Stimulated activated CD4-positive, alpha-beta T cell treated with anti-CD3 and anti-CD28 coated beads, TNF-alpha, amount 100 ng/mL, for 4 hours (primary cell): ENCODE results near the gene ESF1.
"Not testable (repeated sequence)": the region's sequence is repeated elsewhere in the genome, so short reads cannot be mapped to it uniquely, and the experiment has no call there.

ENCODE experiments used
- DNase-seq, 3 experiments: peaks; one replicate each; pipeline ENCODE4 v3.0.0-alpha.2; 2020; ENCODE audit warnings: low read depth in 3 of 3

ESF1 gene

GRCh38 chr20:13790708-13791107 lies 6.0 kb upstream of the ESF1 start:
- DNase-seq = no peak

GRCh38 chr20:13788167-13788834 lies 3.6 kb upstream of the ESF1 start:
- DNase-seq = peak in 1 of 3 experiments; percentile 11

- DNase-seq = no peak
These were observed 1.6 kb upstream of the ESF1 start for GRCh38 chr20:13786143-13786828.

GRCh38 chr20:13784271-13784892 lies 337 bp downstream of the ESF1 start:
- DNase-seq = no peak

- no peak for DNase-seq
These were observed 1.2 kb downstream of the ESF1 start for GRCh38 chr20:13783528-13783927.

GRCh38 chr20:13778827-13779226 lies 5.9 kb downstream of the ESF1 start:
- no peak for DNase-seq

GRCh38 chr20:13777171-13777601 lies 7.5 kb downstream of the ESF1 start:
- DNase-seq = no peak

- DNase-seq = no peak
These were observed 8.9 kb downstream of the ESF1 start for GRCh38 chr20:13775867-13776266.

GRCh38 chr20:13772529-13772928 lies 12.2 kb downstream of the ESF1 start:
- no peak for DNase-seq

GRCh38 chr20:13771853-13772453 lies 12.8 kb downstream of the ESF1 start:
- DNase-seq = no peak

- no peak for DNase-seq
These were observed 14.6 kb downstream of the ESF1 start for GRCh38 chr20:13770141-13770540.

- no peak for DNase-seq
These were observed 18.8 kb downstream of the ESF1 start for GRCh38 chr20:13765868-13766416.

- DNase-seq = no peak
These were observed 19.4 kb downstream of the ESF1 start for GRCh38 chr20:13765299-13765698.

GRCh38 chr20:13760451-13760946 lies 24.2 kb downstream of the ESF1 start:
- DNase-seq = not testable (repeated sequence)

- no peak for DNase-seq
These were observed 25.8 kb downstream of the ESF1 start for GRCh38 chr20:13758884-13759283.

GRCh38 chr20:13756551-13756950 lies 28.2 kb downstream of the ESF1 start:
- no peak for DNase-seq

GRCh38 chr20:13755809-13756208 lies 28.9 kb downstream of the ESF1 start:
- no peak for DNase-seq

GRCh38 chr20:13753436-13754036 lies 31.2 kb downstream of the ESF1 start:
- DNase-seq = no peak

- no peak for DNase-seq
These were observed 34.9 kb downstream of the ESF1 start for GRCh38 chr20:13749811-13750210.

- no peak for DNase-seq
These were observed 38.9 kb downstream of the ESF1 start for GRCh38 chr20:13745784-13746183.

- no peak for DNase-seq
These were observed 40.4 kb downstream of the ESF1 start for GRCh38 chr20:13744352-13744751.

GRCh38 chr20:13741879-13742278 lies 42.8 kb downstream of the ESF1 start:
- DNase-seq = no peak
